Smooth muscle cell (in vitro differentiated cells): ENCODE results near the gene FAM228A. TPM values are rescaled to one million over a fixed set of nuclear protein-coding genes. Genes with fewer than 3 reads are reported as not detected.

Experiments used
- DNase-seq: peaks from one replicate; lab custom pipeline; 2025; ENCODE audit not compliant: unreplicated experiment; lab: John Stamatoyannopoulos, UW
- H2AFZ ChIP-seq: fragments of 200-600 bp; sonication (generic); 2 replicates; pipeline ENCODE4 v1.6.0; 2016; ENCODE audit warnings: antibody characterized with exemption, low read depth, mild to moderate bottlenecking
- H3F3A ChIP-seq: fragments of 200-600 bp; sonication (generic); 2 replicates; pipeline ENCODE4 v1.6.0; 2017; ENCODE audit warnings: antibody characterized with exemption, low read depth
- H3K27ac ChIP-seq: fragments of 200-600 bp; sonication (generic); 2 replicates; pipeline ENCODE4 v1.5.1; 2016; ENCODE audit warnings: low read depth, mild to moderate bottlenecking
- H3K27me3 ChIP-seq: fragments of 200-600 bp; sonication (generic); 2 replicates; pipeline ENCODE4 v1.6.1; 2016; ENCODE audit warnings: low read depth, mild to moderate bottlenecking
- H3K36me3 ChIP-seq: fragments of 200-600 bp; sonication (generic); 2 replicates; pipeline ENCODE4 v1.5.1; 2016; ENCODE audit warnings: low read depth
- H3K4me1 ChIP-seq: fragments of 200-600 bp; sonication (generic); 2 replicates; pipeline ENCODE4 v1.5.1; 2016; ENCODE audit warnings: low read depth
- H3K4me2 ChIP-seq: fragments of 200-600 bp; sonication (generic); 2 replicates; pipeline ENCODE4 v1.6.0; 2016; ENCODE audit warnings: mild to moderate bottlenecking
- H3K4me3 ChIP-seq: fragments of 200-600 bp; sonication (generic); 2 replicates; pipeline ENCODE4 v1.5.1; 2016; ENCODE audit warnings: mild to moderate bottlenecking
- H3K79me2 ChIP-seq: fragments of 200-600 bp; sonication (generic); 2 replicates; pipeline ENCODE4 v1.6.0; 2016; ENCODE audit warnings: low read depth, mild to moderate bottlenecking
- H3K9ac ChIP-seq: fragments of 200-600 bp; sonication (generic); 2 replicates; pipeline ENCODE4 v1.6.0; 2016; ENCODE audit warnings: low read depth
- H3K9me3 ChIP-seq: fragments of 200-600 bp; sonication (generic); replicated peaks from 2 replicates; pipeline ENCODE4 v1.5.1; 2016; ENCODE audit warnings: low read depth
- H4K20me1 ChIP-seq: fragments of 200-600 bp; sonication (generic); 2 replicates; pipeline ENCODE4 v1.6.0; 2016; ENCODE audit warnings: low read depth
- CTCF ChIP-seq: fragments of 200-600 bp; sonication (generic); IDR thresholded peaks from 2 replicates; pipeline ENCODE4 v1.5.1; 2017; ENCODE audit warnings: borderline replicate concordance, mild to moderate bottlenecking, antibody characterized with exemption; ENCODE audit not compliant: insufficient read depth, poor library complexity, severe bottlenecking
- WGBS: methylation state at CpG from one replicate; pipeline ENCODE4 v1.1.7; 2016; ENCODE audit warnings: low lambda C conversion rate; 5-methylcytosine and 5-hydroxymethylcytosine counted together
- polyA plus RNA-seq: library from polyadenylated mRNA; unstranded; fragments of >200 nt; fragmentation: Nextera tagmentation; extraction: Ambion mirVana; gene quantifications from 2 replicates; pipeline ENCODE4 v1.2.1, GENCODE V29; 2016
- total RNA-seq: library from RNA; depleted of rRNA; stranded (reverse); fragments of >200 nt; gene quantifications from 2 replicates; pipeline ENCODE4 v1.2.3, GENCODE V29; 2014

The FAM228A gene
- total and polyA plus RNA-seq, 2 experiments from 2014 or later: 0.57 TPM; not detected in 1

DNA sequence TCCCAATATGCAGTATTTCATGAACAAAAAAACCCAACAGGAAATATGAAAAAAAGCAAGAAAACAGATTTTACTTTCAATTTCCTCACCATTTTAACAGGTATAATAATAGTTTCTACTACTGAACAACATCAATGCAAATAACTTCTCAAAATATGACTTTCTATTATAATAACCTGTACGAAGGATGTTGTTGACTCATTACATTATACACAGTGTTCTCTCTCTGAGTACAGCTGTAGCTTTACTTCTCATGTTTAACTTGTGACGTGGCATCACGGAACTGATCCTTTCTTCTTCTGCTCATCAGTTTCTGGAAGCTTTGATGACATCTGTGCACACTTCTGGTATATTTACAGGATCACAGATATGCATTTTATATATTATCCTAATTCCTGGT lies 40.0 kb downstream of the FAM228A start:
- H3K4me1 ChIP-seq: no peaks in the 10 kb centered on the region
- no peak for DNase-seq
- 97% methylated on average over 3 of the region's 3 CpGs for WGBS
- H3K27ac ChIP-seq: no peak overlapping the region
- no peaks in the 10 kb centered on the region for H3K9me3 ChIP-seq
- no peak overlapping the region for H3K9ac ChIP-seq
- H3K36me3 ChIP-seq: no peaks in the 10 kb centered on the region
- H3K4me2 ChIP-seq: no peak overlapping the region
- no peak overlapping the region for H3K4me3 ChIP-seq
- H2AFZ ChIP-seq: no peak overlapping the region
- H3F3A ChIP-seq: no peaks in the 10 kb centered on the region
- no peaks in the 10 kb centered on the region for H3K79me2 ChIP-seq
- H4K20me1 ChIP-seq: no peaks in the 10 kb centered on the region
- TF ChIP-seq CTCF: no peak
- H3K27me3 ChIP-seq: no peaks in the 10 kb centered on the region

GRCh38 chr2:24220554-24221291 lies 45.9 kb downstream of the FAM228A start:
- Histone ChIP-seq H3K79me2 (no peaks in the 10 kb centered on the region), H3F3A (no peaks in the 10 kb centered on the region), H3K4me2 (no peak overlapping the region), H3K27me3 (no peaks in the 10 kb centered on the region), H3K36me3 (no peaks in the 10 kb centered on the region), H3K9me3 (no peaks in the 10 kb centered on the region), H3K27ac (no peak overlapping the region), H4K20me1 (no peaks in the 10 kb centered on the region), H2AFZ (no peak overlapping the region), H3K9ac (no peak overlapping the region), H3K4me3 (no peak overlapping the region), H3K4me1 (no peaks in the 10 kb centered on the region)
- no peak for TF ChIP-seq CTCF
- no peak for DNase-seq
- 96% methylated on average over 20 of the region's 20 CpGs for WGBS

- Histone ChIP-seq H3K9me3 (no peaks in the 10 kb centered on the region), H3K27ac (no peak overlapping the region), H3K4me3 (no peak overlapping the region), H3K4me2 (no peak overlapping the region), H3K27me3 (no peaks in the 10 kb centered on the region), H4K20me1 (no peaks in the 10 kb centered on the region), H3K9ac (no peak overlapping the region), H3K79me2 (no peaks in the 10 kb centered on the region), H3F3A (no peaks in the 10 kb centered on the region), H2AFZ (no peak overlapping the region), H3K4me1 (no peaks in the 10 kb centered on the region), H3K36me3 (no peaks in the 10 kb centered on the region)
- WGBS: 97% methylated on average over 6 of the region's 6 CpGs
- no peak for TF ChIP-seq CTCF
- DNase-seq: no peak
These were observed 46.6 kb downstream of the FAM228A start for GRCh38 chr2:24221343-24222050.
